WI38 (cell line): Measurements from ENCODE around the gene TEX12.
"Not testable (repeated sequence)": the region's sequence is repeated elsewhere in the genome, so short reads cannot be mapped to it uniquely, and the experiment has no call there.

Source experiments
- H3K4me3 ChIP-seq: 2 replicates; pipeline ENCODE4 v1.5.1; 2011; ENCODE audit warnings: low read depth, mild to moderate bottlenecking, control low read depth, low read length
- CTCF ChIP-seq: IDR thresholded peaks from 2 replicates; pipeline ENCODE4 v1.5.1; 2012; ENCODE audit warnings: low read depth, mild to moderate bottlenecking, control low read depth, low read length

Gene TEX12

GRCh38 chr11:112159098-112160065 is 7.8 kb upstream of the TEX12 start:
- no peak for TF ChIP-seq CTCF

GRCh38 chr11:112160091-112160848 is 6.9 kb upstream of the TEX12 start:
- TF ChIP-seq CTCF, result no peak
- no peak overlapping the region for H3K4me3 ChIP-seq

More at GRCh38 chr11:112159098-112160065, 7.8 kb upstream of the TEX12 start:
- no peak overlapping the region for H3K4me3 ChIP-seq

GRCh38 chr11:112161012-112161411 is 6.2 kb upstream of the TEX12 start:
- no peak overlapping the region for H3K4me3 ChIP-seq
- TF ChIP-seq CTCF, result no peak

GRCh38 chr11:112162200-112162599 is 5.0 kb upstream of the TEX12 start:
- H3K4me3 ChIP-seq, result not testable (repeated sequence)

GRCh38 chr11:112162761-112163546 is 4.2 kb upstream of the TEX12 start:
- no peak for TF ChIP-seq CTCF
- H3K4me3 ChIP-seq, result no peak overlapping the region

- TF ChIP-seq CTCF, result no peak
- no peak within 1 kb of the TSS for H3K4me3 ChIP-seq
Measured at GRCh38 chr11:112163875-112164685, 3.1 kb upstream of the TEX12 start, which contains the start of gene IL18. Gene IL18 (minus strand): TSS chr11:112164094. CDS start chr11:112155053, 9,041 bp downstream.
